ENCODE data around the gene ERC2. TPM values are rescaled to one million over a fixed set of nuclear protein-coding genes. Genes with fewer than 3 reads are reported as not detected.
A peak's percentile ranks its signal among the peaks of the same experiment; 100 is the strongest.

The ERC2 gene
- total RNA-seq, 2 donors from 2014 or later, result 0.21 to 0.30 TPM

- DNase-seq, result no peak
- no peak overlapping the region for H3K4me3 ChIP-seq
- H3K9ac ChIP-seq (ENCODE audit: low read depth in 2 of 2, low read length in 2 of 2), result no peak overlapping the region
- H3K4me1 ChIP-seq, result no peaks in the 10 kb centered on the region
- no peaks in the 10 kb centered on the region for H3K27me3 ChIP-seq
- no peaks in the 10 kb centered on the region for H3K36me3 ChIP-seq
- intact Hi-C loops (cut with DNase I), result no loop called here
- no peak for TF ChIP-seq CTCF (IDR thresholded peaks at IDR 0.05)
- no peaks in the 10 kb centered on the region for H3K9me3 ChIP-seq
- H3K27ac ChIP-seq, result no peak overlapping the region
Measured at GRCh38 chr3:55902221-55902900, 565.9 kb downstream of the ERC2 start.

GRCh38 chr3:55899887-55900286 lies 568.4 kb downstream of the ERC2 start:
- intact Hi-C loops (cut with DNase I), result loop anchor here (5.0 to 10.0 kb wide), 2 partner anchors 418 to 1045 kb away; no protein-coding TSS in a partner anchor
- no peaks in the 10 kb centered on the region for H3K9me3 ChIP-seq
- no peaks in the 10 kb centered on the region for H3K27me3 ChIP-seq
- H3K36me3 ChIP-seq, result no peaks in the 10 kb centered on the region
- H3K27ac ChIP-seq, result no peak overlapping the region
- no peak overlapping the region for H3K9ac ChIP-seq (ENCODE audit: low read depth in 2 of 2, low read length in 2 of 2)
- H3K4me1 ChIP-seq, result no peaks in the 10 kb centered on the region
- no peak overlapping the region for H3K4me3 ChIP-seq
- no peak for TF ChIP-seq CTCF (IDR thresholded peaks at IDR 0.05)
- no peak for DNase-seq

- H3K9ac ChIP-seq (ENCODE audit: low read depth in 2 of 2, low read length in 2 of 2), result no peak overlapping the region
- no peaks in the 10 kb centered on the region for H3K4me1 ChIP-seq
- no peaks in the 10 kb centered on the region for H3K27me3 ChIP-seq
- H3K4me3 ChIP-seq, result no peak overlapping the region
- H3K9me3 ChIP-seq, result no peaks in the 10 kb centered on the region
- no peaks in the 10 kb centered on the region for H3K36me3 ChIP-seq
- no peak overlapping the region for H3K27ac ChIP-seq
- TF ChIP-seq CTCF (IDR thresholded peaks at IDR 0.05), result peak; percentile 19
- peak; percentile 19 for DNase-seq
- intact Hi-C loops (cut with DNase I), result loop anchor here (5.0 to 10.0 kb wide), 2 partner anchors 415 to 1043 kb away; no protein-coding TSS in a partner anchor
Measured at GRCh38 chr3:55897573-55898224, 570.6 kb downstream of the ERC2 start.

DNA sequence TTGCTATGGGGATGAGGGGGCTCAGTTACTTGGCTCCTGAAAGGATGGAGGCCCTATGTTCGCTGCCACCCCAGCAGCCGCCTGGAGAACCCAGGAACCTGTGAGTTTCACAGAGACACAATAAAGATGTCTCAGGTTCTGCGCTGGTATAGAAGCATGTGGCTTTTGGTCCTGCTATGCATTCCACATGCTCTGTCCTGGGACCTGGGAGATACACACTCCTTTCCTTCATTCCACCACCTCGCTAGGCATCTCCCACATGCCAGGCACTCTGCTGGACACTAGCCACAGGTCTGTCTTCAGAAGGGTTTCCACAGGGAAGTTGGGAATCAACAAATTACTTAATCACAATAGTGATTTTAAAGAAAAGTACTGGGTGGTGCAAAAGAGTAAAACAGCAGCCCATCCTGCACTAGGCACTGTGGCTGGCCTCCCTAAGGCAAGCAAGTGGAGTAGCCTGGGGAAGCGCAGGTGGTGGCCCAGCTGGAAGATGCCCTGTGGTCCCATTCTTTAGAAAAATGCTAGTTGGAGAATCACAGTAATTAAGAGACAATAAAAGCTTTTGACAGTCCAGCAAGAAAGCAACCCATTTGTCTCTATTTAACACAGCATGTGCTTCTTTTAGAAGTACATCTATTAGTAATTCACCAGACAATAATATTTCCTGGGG lies 572.2 kb downstream of the ERC2 start:
- no peak for TF ChIP-seq CTCF (IDR thresholded peaks at IDR 0.05)
- Histone ChIP-seq H3K27me3 (no peaks in the 10 kb centered on the region), H3K9me3 (no peaks in the 10 kb centered on the region), H3K4me3 (no peak overlapping the region), H3K36me3 (no peaks in the 10 kb centered on the region), H3K9ac (ENCODE audit: low read depth in 2 of 2, low read length in 2 of 2) (no peak overlapping the region), H3K4me1 (no peaks in the 10 kb centered on the region), H3K27ac (no peak overlapping the region)
- intact Hi-C loops (cut with DNase I), result loop anchor here (5.0 to 10.0 kb wide), 2 partner anchors 414 to 1041 kb away; no protein-coding TSS in a partner anchor
- DNase-seq, result no peak

- TF ChIP-seq CTCF (IDR thresholded peaks at IDR 0.05), result no peak
- H3K9ac ChIP-seq (ENCODE audit: low read depth in 2 of 2, low read length in 2 of 2), result no peak overlapping the region
- H3K4me3 ChIP-seq, result no peak overlapping the region
- H3K27ac ChIP-seq, result no peak overlapping the region
- no peaks in the 10 kb centered on the region for H3K4me1 ChIP-seq
- intact Hi-C loops (cut with DNase I), result loop anchor here (5.0 to 10.0 kb wide), 2 partner anchors 412 to 1040 kb away; no protein-coding TSS in a partner anchor
- no peaks in the 10 kb centered on the region for H3K36me3 ChIP-seq
- no peaks in the 10 kb centered on the region for H3K9me3 ChIP-seq
- no peak for DNase-seq
- H3K27me3 ChIP-seq, result no peaks in the 10 kb centered on the region
Measured at GRCh38 chr3:55894605-55895004, 573.7 kb downstream of the ERC2 start.
